ENCODE results near the gene PDZD2.
"Not testable (repeated sequence)": the region's sequence is repeated elsewhere in the genome, so short reads cannot be mapped to it uniquely, and the experiment has no call there.

PDZD2 gene

GRCh38 chr5:32027717-32028458, 389.0 kb downstream of the PDZD2 start:
- in situ Hi-C loops (cut with MboI; ENCODE audit: low sequenced_read_pairs): no loop called here

DNA sequence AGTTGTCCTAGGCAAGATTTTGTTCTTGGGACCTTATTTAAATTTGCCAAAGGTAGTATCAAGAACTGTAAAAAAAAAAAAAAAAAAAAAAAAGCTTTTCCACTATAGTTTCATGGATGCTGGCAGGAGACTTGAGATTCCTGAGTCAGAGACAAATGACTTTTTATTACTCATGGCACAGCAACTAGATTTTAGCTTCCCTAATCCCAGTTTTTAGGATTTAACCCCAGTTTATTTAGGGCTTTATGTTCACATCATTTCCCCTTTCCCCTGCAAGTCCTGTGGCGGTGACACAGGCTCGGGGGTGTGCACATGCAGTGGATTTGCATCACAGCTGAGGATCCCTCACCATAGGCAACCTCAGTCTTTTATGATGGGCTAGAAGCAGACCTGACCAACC, 390.3 kb downstream of the PDZD2 start:
- in situ Hi-C loops (cut with MboI; ENCODE audit: low sequenced_read_pairs): no loop called here

DNA sequence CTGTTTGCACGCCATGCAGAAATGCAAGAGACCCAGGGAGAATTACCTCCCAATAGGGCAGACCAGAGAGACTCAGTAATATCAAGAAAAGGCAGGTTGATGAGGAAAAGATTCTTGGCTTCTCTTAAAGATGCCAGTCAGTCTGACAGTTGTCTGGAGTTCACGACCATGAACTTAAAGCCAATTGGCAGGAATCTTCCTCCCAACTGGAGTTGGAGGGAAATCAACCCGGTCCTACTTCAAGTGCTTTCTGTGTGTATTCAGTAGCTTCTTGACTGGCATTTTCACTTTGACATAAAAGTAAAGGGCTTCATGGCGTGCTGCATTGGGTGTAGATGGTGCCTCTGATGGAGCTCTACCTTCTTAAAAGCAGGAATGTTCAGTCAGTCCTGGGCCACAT, 390.9 kb downstream of the PDZD2 start:
- in situ Hi-C loops (cut with MboI; ENCODE audit: low sequenced_read_pairs): no loop called here

- in situ Hi-C loops (cut with MboI; ENCODE audit: low sequenced_read_pairs): no loop called here
These were observed 391.3 kb downstream of the PDZD2 start for GRCh38 chr5:32030222-32030621.

DNA sequence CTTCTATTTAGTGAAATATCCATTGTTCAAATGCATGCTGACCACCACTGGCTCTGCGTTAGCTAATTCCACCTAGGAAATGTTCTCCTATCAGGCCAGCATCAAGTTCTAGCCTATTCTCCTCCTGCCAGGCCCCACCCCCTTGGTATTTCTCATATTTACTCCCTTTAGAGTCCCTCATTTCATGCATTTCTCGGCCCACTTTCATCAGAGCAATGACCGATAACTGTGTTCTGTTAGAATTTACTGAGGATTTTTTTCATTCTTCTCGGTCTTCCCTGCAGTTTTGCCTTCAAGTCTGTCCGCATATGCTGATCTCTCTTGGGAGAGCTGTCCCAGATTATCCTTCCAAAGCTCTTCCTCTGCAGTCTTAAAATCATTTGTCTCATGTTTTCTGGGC, 391.8 kb downstream of the PDZD2 start:
- in situ Hi-C loops (cut with MboI; ENCODE audit: low sequenced_read_pairs): no loop called here

DNA sequence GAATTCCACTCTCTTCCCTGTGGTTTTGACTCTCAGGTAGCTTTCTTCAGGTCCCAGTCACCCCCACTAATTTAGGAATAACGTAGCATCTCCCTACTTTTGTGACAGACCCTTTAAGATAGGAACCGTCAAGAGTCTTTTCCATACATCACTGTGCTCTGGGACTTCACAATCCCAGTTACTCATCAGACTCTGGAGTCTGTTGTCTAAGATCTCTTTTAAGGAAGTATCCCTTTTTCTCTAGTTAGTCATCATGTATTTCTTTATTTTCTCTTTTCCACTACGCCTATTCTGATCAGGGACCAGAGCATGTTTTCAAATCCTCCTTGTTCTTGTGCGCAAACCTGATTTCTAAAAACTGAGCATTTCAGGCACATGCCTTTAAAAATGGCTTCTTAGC, 392.2 kb downstream of the PDZD2 start:
- in situ Hi-C loops (cut with MboI; ENCODE audit: low sequenced_read_pairs): no loop called here

DNA sequence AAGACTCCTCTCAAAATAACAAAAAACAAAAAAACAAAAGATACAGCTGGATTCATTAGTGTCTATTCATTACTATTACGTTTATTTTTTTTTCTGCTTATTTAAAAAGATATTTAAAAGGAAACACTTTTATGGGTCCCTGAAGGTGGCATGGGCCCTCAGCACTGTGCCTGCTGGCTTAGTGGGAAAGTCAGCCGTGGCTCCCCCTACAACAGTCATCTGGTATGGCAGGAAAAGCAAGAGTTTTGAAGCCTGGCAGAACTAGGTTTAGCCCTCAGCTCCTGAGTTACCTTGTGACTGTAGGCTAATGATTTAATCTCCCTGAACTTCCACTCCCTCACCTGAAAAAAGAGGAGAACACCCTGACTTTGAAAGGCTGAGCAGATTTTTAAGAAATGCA, 399.6 kb downstream of the PDZD2 start:
- in situ Hi-C loops (cut with MboI; ENCODE audit: low sequenced_read_pairs): no loop called here

DNA sequence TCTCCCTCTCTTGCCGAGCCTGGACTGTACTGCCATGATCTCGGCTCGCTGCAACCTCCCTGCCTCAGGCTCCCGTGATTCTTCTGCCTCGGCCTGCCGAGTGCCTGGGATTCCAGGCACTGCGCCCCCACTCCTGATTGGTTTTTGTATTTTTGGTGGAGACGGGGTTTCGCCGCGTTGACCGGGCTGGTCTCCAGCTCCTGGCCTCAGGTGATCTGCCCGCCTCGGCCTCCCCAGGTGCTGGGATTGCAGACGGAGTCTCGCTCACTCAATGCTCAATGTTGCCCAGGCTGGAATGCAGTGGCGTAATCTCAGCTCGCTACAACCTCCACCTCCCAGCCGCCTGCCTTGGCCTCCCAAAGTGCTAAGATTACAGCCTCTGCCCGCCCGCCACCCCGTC, 400.2 kb downstream of the PDZD2 start:
- in situ Hi-C loops (cut with MboI; ENCODE audit: low sequenced_read_pairs): not testable (repeated sequence)

DNA sequence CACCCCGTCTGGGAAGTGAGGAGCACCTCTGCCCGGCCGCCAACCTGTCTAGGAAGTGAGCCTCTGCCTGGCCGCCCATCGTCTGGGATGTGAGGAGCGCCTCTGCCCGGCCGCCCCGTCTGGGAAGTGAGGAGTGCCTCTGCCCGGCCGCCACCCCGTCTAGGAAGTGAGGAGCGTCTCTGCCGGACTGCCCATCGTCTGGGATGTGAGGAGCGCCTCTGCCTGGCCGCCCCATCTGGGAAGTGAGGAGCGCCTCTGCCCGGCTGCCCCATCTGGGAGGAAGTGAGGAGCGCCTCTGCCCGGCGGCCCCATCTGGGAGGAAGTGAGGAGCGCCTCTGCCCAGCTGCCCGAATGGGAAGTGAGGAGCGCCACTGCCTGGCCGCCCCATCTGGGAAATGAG, 400.7 kb downstream of the PDZD2 start:
- in situ Hi-C loops (cut with MboI; ENCODE audit: low sequenced_read_pairs): not testable (repeated sequence)

- in situ Hi-C loops (cut with MboI; ENCODE audit: low sequenced_read_pairs): not testable (repeated sequence)
These were observed 401.3 kb downstream of the PDZD2 start for GRCh38 chr5:32040181-32040695.

DNA sequence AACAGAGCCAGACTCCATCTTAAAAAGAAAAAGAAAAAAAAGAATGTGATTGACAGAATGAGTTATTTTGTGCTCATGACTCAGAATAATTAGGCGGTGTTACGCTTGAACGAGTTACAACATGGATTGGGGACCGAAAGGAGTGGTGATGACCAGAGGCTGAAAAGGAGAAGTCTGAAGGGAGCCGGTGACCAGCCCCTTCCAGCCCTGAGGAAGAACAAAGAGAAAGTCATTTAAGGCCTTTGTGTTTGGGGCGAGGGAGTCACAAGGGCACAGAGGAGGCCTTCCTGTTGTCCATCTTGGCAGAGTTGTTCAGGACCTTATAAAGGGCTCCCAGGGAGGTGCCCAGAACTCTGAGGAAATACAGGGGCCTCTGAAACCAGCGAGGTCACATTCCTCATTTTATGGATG, 403.6 kb downstream of the PDZD2 start:
- in situ Hi-C loops (cut with MboI; ENCODE audit: low sequenced_read_pairs): no loop called here

GRCh38 chr5:32043105-32043504, 404.2 kb downstream of the PDZD2 start:
- in situ Hi-C loops (cut with MboI; ENCODE audit: low sequenced_read_pairs): no loop called here

- in situ Hi-C loops (cut with MboI; ENCODE audit: low sequenced_read_pairs): no loop called here
These were observed 405.5 kb downstream of the PDZD2 start for GRCh38 chr5:32044434-32044833.

DNA sequence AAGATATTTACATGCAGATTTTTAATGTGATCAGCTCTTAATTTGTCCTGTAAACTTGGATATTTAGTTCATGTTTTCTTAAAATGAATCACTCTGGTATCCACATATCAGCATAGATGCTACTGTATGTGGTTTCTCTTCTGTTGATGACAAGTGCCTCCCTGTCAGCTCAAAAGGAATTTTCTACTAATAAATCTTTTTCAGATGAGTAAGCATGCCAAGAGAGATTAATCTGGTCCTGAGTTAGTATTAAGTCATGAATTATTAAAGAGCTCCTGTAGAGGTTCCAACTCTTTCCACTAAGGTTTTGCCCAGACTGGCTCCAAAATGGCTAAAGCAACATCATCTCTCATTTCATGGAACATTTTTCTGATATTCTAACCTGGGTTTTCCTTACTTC, 406.0 kb downstream of the PDZD2 start:
- in situ Hi-C loops (cut with MboI; ENCODE audit: low sequenced_read_pairs): no loop called here

- in situ Hi-C loops (cut with MboI; ENCODE audit: low sequenced_read_pairs): no loop called here
These were observed 408.1 kb downstream of the PDZD2 start for GRCh38 chr5:32047056-32047455.

- in situ Hi-C loops (cut with MboI; ENCODE audit: low sequenced_read_pairs): no loop called here
These were observed 412.9 kb downstream of the PDZD2 start for GRCh38 chr5:32051796-32052195.

DNA sequence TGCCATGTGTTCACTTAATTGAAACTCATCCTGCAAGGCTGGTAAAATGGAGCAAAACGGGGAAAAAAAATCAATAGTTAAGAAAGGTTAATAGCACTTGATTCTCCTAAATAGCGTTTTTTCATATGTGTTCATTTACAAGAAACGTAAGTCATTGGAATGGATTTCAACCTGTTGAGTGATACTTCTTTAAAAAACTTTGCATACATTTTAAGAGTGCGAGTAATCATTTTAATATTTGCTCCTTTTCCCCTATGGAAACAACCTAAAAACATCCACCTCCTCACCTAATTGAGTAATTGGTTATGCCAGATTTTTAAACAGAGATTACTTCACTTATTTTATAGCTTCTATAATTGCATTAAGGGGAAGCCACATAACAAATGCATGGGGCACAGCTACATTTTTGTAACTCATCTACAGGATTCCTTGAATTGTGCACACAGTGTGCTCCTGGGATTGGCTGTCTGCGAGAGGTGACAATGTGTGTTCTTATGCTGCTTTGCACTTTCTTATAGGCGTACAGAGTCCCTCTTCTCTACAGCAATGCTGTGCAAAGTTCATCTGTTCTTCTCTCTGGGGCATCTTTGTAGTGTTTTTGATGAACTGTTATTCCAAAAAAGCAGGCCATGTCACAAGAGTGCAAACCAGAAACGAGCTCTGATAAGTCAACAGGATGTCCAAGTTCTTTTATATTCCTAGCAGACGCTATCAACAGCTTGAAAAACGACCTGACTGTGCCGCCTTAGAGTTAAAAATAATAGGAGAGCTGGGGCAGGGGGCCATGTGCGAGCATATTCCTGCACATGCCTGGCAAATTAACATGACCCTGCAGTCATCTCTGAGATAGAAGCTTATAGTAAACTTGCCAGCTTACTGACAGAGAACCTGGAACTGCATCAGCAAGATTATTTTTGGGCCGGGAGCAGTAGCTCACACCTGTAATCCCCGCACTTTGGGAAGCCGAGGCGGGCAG, 417.2 kb downstream of the PDZD2 start:
- in situ Hi-C loops (cut with MboI; ENCODE audit: low sequenced_read_pairs): no loop called here

GRCh38 chr5:32057187-32058096, 418.5 kb downstream of the PDZD2 start:
- in situ Hi-C loops (cut with MboI; ENCODE audit: low sequenced_read_pairs): no loop called here

GRCh38 chr5:32058101-32058500, 419.2 kb downstream of the PDZD2 start:
- in situ Hi-C loops (cut with MboI; ENCODE audit: low sequenced_read_pairs): no loop called here

DNA sequence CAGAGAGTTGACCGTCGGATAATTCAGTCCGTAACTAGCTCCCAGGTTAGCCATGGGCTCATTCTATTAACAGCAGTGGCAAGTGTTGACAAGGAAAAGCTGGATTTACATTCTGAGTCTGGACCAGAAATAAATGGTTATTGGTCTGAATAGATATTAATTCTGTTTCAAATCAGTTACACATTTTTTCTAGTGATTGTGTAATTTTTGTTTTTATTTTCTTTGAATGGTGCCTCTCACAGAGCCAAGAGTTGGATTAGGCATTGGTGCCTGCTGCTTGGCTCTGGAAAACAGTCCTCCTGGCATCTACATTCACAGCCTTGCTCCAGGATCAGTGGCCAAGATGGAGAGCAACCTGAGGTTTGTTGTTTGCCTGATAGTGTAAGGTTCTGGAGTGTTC, 420.1 kb downstream of the PDZD2 start:
- in situ Hi-C loops (cut with MboI; ENCODE audit: low sequenced_read_pairs): no loop called here

All from hTERT RPE-1 (cell line).